Measurements from ENCODE around the gene DACH1. TPM values are rescaled to one million over a fixed set of nuclear protein-coding genes. Genes with fewer than 3 reads are reported as not detected.

The DACH1 gene
- total RNA-seq, 1 experiment from 2014 or later: 1.2 TPM

GRCh38 chr13:71619096-71619495 is 247.9 kb downstream of the DACH1 start:
- intact Hi-C loops (cut with micrococcal nuclease; ENCODE audit: unreplicated experiment): no loop called here
- no peaks in the 10 kb centered on the region for H3K36me3 Mint-ChIP-seq (ENCODE audit: insufficient read depth, unreplicated experiment)
- peaks cover 5% of the 10 kb centered on the region for H3K4me1 Mint-ChIP-seq (ENCODE audit: low read depth, unreplicated experiment)
- no peaks in the 10 kb centered on the region for H3K9me3 Mint-ChIP-seq (ENCODE audit: unreplicated experiment)
- Histone ChIP-seq H3K27me3 (replicated peaks; ENCODE audit: control insufficient read depth, insufficient read depth, low read length) (no peaks in the 10 kb centered on the region), H3K36me3 (ENCODE audit: control insufficient read depth, insufficient read depth, low read length) (no peaks in the 10 kb centered on the region), H3K9me3 (no peaks in the 10 kb centered on the region), H3K4me3 (ENCODE audit: low read depth, low read length) (no peak overlapping the region), H3K4me1 (no peaks in the 10 kb centered on the region)
- CTCF ChIA-PET: no interaction called here
- no peak overlapping the region for H3K27ac Mint-ChIP-seq (ENCODE audit: unreplicated experiment)
- TF ChIP-seq CTCF (IDR thresholded peaks at IDR 0.05; ENCODE audit: insufficient read depth in 1 of 2, low read depth in 1 of 2, low read length in 1 of 2, severe bottlenecking in 1 of 2, unreplicated experiment in 1 of 2): no peak
- H3K4me3 Mint-ChIP-seq (ENCODE audit: unreplicated experiment): no peak overlapping the region
- POLR2A ChIA-PET: no interaction called here
- H3K27me3 Mint-ChIP-seq (ENCODE audit: insufficient read depth, unreplicated experiment): no peaks in the 10 kb centered on the region
- no TSS peak for BruUV-seq (replicated peaks)
- DNase-seq: no peak

- TF ChIP-seq CTCF (IDR thresholded peaks at IDR 0.05; ENCODE audit: insufficient read depth in 1 of 2, low read depth in 1 of 2, low read length in 1 of 2, severe bottlenecking in 1 of 2, unreplicated experiment in 1 of 2): no peak
- Mint-ChIP-seq H3K4me3 (ENCODE audit: unreplicated experiment) (no peak overlapping the region), H3K9me3 (ENCODE audit: unreplicated experiment) (no peaks in the 10 kb centered on the region), H3K27ac (ENCODE audit: unreplicated experiment) (no peak overlapping the region), H3K36me3 (ENCODE audit: insufficient read depth, unreplicated experiment) (no peaks in the 10 kb centered on the region), H3K27me3 (ENCODE audit: insufficient read depth, unreplicated experiment) (no peaks in the 10 kb centered on the region), H3K4me1 (ENCODE audit: low read depth, unreplicated experiment) (no peaks in the 10 kb centered on the region)
- H3K4me1 ChIP-seq: no peaks in the 10 kb centered on the region
- DNase-seq: no peak
- POLR2A ChIA-PET: no interaction called here
- no peaks in the 10 kb centered on the region for H3K9me3 ChIP-seq
- no peak overlapping the region for H3K4me3 ChIP-seq (ENCODE audit: low read depth, low read length)
- no peaks in the 10 kb centered on the region for H3K27me3 ChIP-seq (replicated peaks; ENCODE audit: control insufficient read depth, insufficient read depth, low read length)
- BruUV-seq (replicated peaks): no TSS peak
- CTCF ChIA-PET: no interaction called here
- intact Hi-C loops (cut with micrococcal nuclease; ENCODE audit: unreplicated experiment): no loop called here
- no peaks in the 10 kb centered on the region for H3K36me3 ChIP-seq (ENCODE audit: control insufficient read depth, insufficient read depth, low read length)
Measured at GRCh38 chr13:71618159-71618558, 248.8 kb downstream of the DACH1 start.

GRCh38 chr13:71617265-71617664 is 249.7 kb downstream of the DACH1 start:
- no peaks in the 10 kb centered on the region for H3K36me3 ChIP-seq (ENCODE audit: control insufficient read depth, insufficient read depth, low read length)
- H3K27me3 ChIP-seq (replicated peaks; ENCODE audit: control insufficient read depth, insufficient read depth, low read length): no peaks in the 10 kb centered on the region
- no peak overlapping the region for H3K4me3 ChIP-seq (ENCODE audit: low read depth, low read length)
- ChIA-PET CTCF (no interaction called here), POLR2A (no interaction called here)
- no peak overlapping the region for H3K4me3 Mint-ChIP-seq (ENCODE audit: unreplicated experiment)
- no peak for TF ChIP-seq CTCF (IDR thresholded peaks at IDR 0.05; ENCODE audit: insufficient read depth in 1 of 2, low read depth in 1 of 2, low read length in 1 of 2, severe bottlenecking in 1 of 2, unreplicated experiment in 1 of 2)
- no peaks in the 10 kb centered on the region for H3K4me1 Mint-ChIP-seq (ENCODE audit: low read depth, unreplicated experiment)
- no peaks in the 10 kb centered on the region for H3K4me1 ChIP-seq
- intact Hi-C loops (cut with micrococcal nuclease; ENCODE audit: unreplicated experiment): no loop called here
- H3K9me3 Mint-ChIP-seq (ENCODE audit: unreplicated experiment): no peaks in the 10 kb centered on the region
- no TSS peak for BruUV-seq (replicated peaks)
- H3K27me3 Mint-ChIP-seq (ENCODE audit: insufficient read depth, unreplicated experiment): no peaks in the 10 kb centered on the region
- H3K9me3 ChIP-seq: no peaks in the 10 kb centered on the region
- H3K27ac Mint-ChIP-seq (ENCODE audit: unreplicated experiment): no peak overlapping the region
- no peak for DNase-seq
- H3K36me3 Mint-ChIP-seq (ENCODE audit: insufficient read depth, unreplicated experiment): no peaks in the 10 kb centered on the region

Measured in Caco-2 (cell line).